KMS-11 (cell line): ENCODE data around the gene ANXA2R.

Source experiments
- H2AFZ ChIP-seq: fragments of 200-600 bp; sonication (generic); 2 replicates; pipeline ENCODE4 v1.6.1; 2016; ENCODE audit warnings: antibody characterized with exemption, mixed run types, low read depth
- H3K27ac ChIP-seq: fragments of 200-600 bp; sonication (generic); 2 replicates; pipeline ENCODE4 v1.6.1; 2016; ENCODE audit warnings: mild to moderate bottlenecking, mixed run types
- H3K27me3 ChIP-seq: fragments of 200-600 bp; sonication (generic); 2 replicates; pipeline ENCODE4 v1.6.1; 2017; ENCODE audit warnings: mild to moderate bottlenecking, low read depth, mixed run types, moderate library complexity; ENCODE audit not compliant: insufficient read depth
- H3K36me3 ChIP-seq: fragments of 200-600 bp; sonication (generic); 2 replicates; pipeline ENCODE4 v1.6.1; 2017; ENCODE audit warnings: mild to moderate bottlenecking, mixed run types; ENCODE audit not compliant: insufficient read depth
- H3K4me1 ChIP-seq: fragments of 200-600 bp; sonication (generic); 2 replicates; pipeline ENCODE4 v1.6.1; 2016; ENCODE audit warnings: mild to moderate bottlenecking, low read depth, mixed run types; ENCODE audit not compliant: poor library complexity, severe bottlenecking
- H3K4me2 ChIP-seq: fragments of 200-600 bp; sonication (generic); 2 replicates; pipeline ENCODE4 v1.7.0; 2016; ENCODE audit warnings: mild to moderate bottlenecking, mixed run types
- H3K4me3 ChIP-seq: fragments of 200-600 bp; sonication (generic); IDR thresholded peaks from 2 replicates; pipeline ENCODE4 v1.6.1; 2017; ENCODE audit warnings: low read depth, low read length, mixed read lengths; ENCODE audit not compliant: insufficient read depth
- H3K79me2 ChIP-seq: fragments of 200-600 bp; sonication (generic); 2 replicates; pipeline ENCODE4 v1.6.1; 2016; ENCODE audit warnings: low read depth, mixed run types; ENCODE audit not compliant: insufficient read depth
- H3K9ac ChIP-seq: fragments of 200-600 bp; sonication (generic); 2 replicates; pipeline ENCODE4 v1.6.1; 2016; ENCODE audit warnings: mild to moderate bottlenecking, mixed run types
- H4K20me1 ChIP-seq: fragments of 200-600 bp; sonication (generic); 2 replicates; pipeline ENCODE4 v1.6.1; 2016; ENCODE audit warnings: mild to moderate bottlenecking, mixed run types; ENCODE audit not compliant: insufficient read depth
- TF ChIP-seq, protein P1 (sequence below): fragments of 200-600 bp; sonication (generic); conservative IDR thresholded peaks from 2 replicates; pipeline ENCODE4 v1.6.1; 2017; ENCODE audit warnings: low read depth, mild to moderate bottlenecking, antibody characterized with exemption, low read length, moderate library complexity, mixed read lengths

The ANXA2R gene

DNA sequence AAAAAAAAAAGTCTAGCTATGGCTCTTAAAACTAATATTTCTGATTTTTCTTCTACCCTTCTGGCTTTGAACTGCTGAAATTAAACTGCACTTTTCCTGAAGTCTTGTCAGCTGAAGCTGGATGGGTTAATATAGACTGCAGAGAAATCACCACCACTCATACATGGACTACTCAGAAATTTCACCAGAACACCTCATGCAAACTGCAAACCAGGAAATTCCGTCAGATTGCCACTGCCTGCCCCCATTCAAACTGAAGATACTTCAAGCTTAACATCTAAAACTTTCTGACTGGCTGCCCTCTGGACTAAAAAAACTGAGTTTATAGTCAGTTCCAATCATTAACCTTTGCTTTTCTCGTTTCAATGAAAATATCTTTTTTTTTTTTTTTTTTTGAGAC, 11.6 kb upstream of the ANXA2R start:
- Histone ChIP-seq H3K4me3 (no peak overlapping the region), H3K79me2 (no peaks in the 10 kb centered on the region), H3K9ac (no peak overlapping the region), H3K27ac (no peak overlapping the region), H3K4me1 (peaks cover 24% of the 10 kb centered on the region), H3K27me3 (no peaks in the 10 kb centered on the region), H3K36me3 (no peaks in the 10 kb centered on the region), H3K4me2 (no peak overlapping the region), H4K20me1 (no peaks in the 10 kb centered on the region), H2AFZ (no peak overlapping the region)
- TF ChIP-seq, protein P1, sequence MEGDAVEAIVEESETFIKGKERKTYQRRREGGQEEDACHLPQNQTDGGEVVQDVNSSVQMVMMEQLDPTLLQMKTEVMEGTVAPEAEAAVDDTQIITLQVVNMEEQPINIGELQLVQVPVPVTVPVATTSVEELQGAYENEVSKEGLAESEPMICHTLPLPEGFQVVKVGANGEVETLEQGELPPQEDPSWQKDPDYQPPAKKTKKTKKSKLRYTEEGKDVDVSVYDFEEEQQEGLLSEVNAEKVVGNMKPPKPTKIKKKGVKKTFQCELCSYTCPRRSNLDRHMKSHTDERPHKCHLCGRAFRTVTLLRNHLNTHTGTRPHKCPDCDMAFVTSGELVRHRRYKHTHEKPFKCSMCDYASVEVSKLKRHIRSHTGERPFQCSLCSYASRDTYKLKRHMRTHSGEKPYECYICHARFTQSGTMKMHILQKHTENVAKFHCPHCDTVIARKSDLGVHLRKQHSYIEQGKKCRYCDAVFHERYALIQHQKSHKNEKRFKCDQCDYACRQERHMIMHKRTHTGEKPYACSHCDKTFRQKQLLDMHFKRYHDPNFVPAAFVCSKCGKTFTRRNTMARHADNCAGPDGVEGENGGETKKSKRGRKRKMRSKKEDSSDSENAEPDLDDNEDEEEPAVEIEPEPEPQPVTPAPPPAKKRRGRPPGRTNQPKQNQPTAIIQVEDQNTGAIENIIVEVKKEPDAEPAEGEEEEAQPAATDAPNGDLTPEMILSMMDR = no peak

DNA sequence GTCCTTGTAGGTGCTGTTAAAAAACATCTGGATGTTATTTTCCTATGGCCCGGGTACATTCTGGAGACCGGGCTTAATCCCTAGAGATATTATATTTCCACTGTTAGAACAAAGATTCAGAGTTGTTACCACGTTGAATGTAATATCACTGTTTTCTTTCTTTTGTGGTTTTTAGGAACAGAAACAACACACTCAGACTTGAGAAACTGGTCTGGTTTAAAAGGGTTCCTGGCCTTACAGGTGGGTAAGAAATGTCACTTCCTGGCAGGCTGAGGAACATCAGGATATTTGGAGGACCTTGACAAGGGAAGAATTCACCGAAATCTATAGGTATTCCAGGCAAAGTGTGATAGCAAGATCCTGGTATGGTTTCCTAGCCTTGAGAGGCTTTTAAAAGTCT, 10.3 kb upstream of the ANXA2R start:
- H3K4me1 ChIP-seq = peaks cover 37% of the 10 kb centered on the region
- no peak overlapping the region for H3K4me3 ChIP-seq
- no peaks in the 10 kb centered on the region for H3K36me3 ChIP-seq
- H2AFZ ChIP-seq = no peak overlapping the region
- H3K27ac ChIP-seq = no peak overlapping the region
- no peaks in the 10 kb centered on the region for H3K79me2 ChIP-seq
- TF ChIP-seq, protein P1 = no peak
- no peaks in the 10 kb centered on the region for H4K20me1 ChIP-seq
- H3K4me2 ChIP-seq = no peak overlapping the region
- no peaks in the 10 kb centered on the region for H3K27me3 ChIP-seq
- H3K9ac ChIP-seq = no peak overlapping the region

DNA sequence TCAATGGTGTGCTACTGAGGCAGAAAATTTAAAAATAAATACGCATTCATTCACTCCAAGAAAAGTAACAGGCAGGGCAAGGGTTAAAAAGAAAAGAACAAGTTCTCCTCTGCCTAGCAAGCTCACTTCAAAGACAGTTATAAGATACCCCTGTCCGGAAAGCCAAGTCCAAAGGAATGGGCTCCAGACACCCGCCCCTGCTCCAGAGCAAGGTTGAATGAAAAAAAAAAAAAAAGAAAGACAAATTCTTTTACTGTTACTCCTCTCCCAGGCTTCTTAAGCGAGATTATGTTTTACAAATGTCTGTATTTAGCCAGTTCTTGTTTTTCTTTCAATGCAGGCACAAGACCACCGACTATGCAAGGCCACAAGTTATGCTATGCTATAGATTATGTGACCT, 9.1 kb upstream of the ANXA2R start:
- no peak overlapping the region for H3K4me2 ChIP-seq
- H3K27ac ChIP-seq = no peak overlapping the region
- H4K20me1 ChIP-seq = no peaks in the 10 kb centered on the region
- H3K4me1 ChIP-seq = peaks cover 40% of the 10 kb centered on the region
- no peaks in the 10 kb centered on the region for H3K79me2 ChIP-seq
- H3K9ac ChIP-seq = no peak overlapping the region
- TF ChIP-seq, protein P1 = no peak
- H2AFZ ChIP-seq = no peak overlapping the region
- H3K36me3 ChIP-seq = no peaks in the 10 kb centered on the region
- H3K27me3 ChIP-seq = no peaks in the 10 kb centered on the region
- no peak overlapping the region for H3K4me3 ChIP-seq

DNA sequence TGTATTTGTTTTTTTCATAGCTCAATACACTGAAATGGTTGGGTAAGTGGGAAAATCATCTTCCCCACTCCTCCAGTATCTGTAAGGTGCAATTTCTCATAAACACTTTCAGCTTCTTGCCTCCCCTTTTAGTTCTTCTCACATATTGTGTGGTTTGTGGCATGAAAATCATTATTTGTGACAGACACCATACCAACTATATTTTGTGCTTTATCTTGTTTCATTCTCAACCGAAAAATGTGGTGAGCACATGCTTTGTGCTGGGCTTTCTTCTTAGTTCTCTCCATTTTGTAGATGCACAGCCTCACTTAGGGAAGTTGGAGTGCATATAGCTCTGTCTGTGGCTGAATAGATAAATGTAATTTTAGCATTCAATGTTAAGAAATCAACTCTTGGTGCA, 6.4 kb upstream of the ANXA2R start:
- Histone ChIP-seq H3K79me2 (no peaks in the 10 kb centered on the region), H3K4me2 (peak overlapping the region; percentile 31; the same call in 1 of the 2 replicates), H3K27ac (peak overlapping the region; percentile 21; the same call in 1 of the 2 replicates), H3K4me1 (peaks cover 40% of the 10 kb centered on the region), H3K9ac (no peak overlapping the region), H3K36me3 (no peaks in the 10 kb centered on the region), H3K4me3 (no peak overlapping the region), H2AFZ (no peak overlapping the region), H4K20me1 (no peaks in the 10 kb centered on the region), H3K27me3 (no peaks in the 10 kb centered on the region)
- TF ChIP-seq, protein P1 = no peak
